Aorta (tissue), 5 donors: ENCODE data around the gene NFIA. TPM values are rescaled to one million over a fixed set of nuclear protein-coding genes. Genes with fewer than 3 reads are reported as not detected.

Source experiments
- ATAC-seq: fragments of 200-7000 bp; cut with Tn5 transposase; one replicate; pipeline ENCODE4 v1.9.1; 2022; ENCODE audit warnings: moderate library complexity; ENCODE audit not compliant: low FRiP score
- DNase-seq, 2 donors: peaks; one replicate each; pipeline ENCODE4 v3.0.0-alpha.2; 2020
- H3K27ac ChIP-seq, 2 donors: one replicate each; pipeline ENCODE4 v1.5.1; 2013; ENCODE audit warnings: low read length in 2 of 2, mild to moderate bottlenecking in 2 of 2, moderate library complexity in 2 of 2, control low read depth in 1 of 2, inconsistent platforms in 1 of 2, low read depth in 1 of 2
- H3K27me3 ChIP-seq, 2 donors: one replicate each; pipeline ENCODE4 v1.6.1; 2013; ENCODE audit warnings: control low read depth in 1 of 2, low read length in 1 of 2, mild to moderate bottlenecking in 1 of 2, moderate library complexity in 1 of 2; ENCODE audit not compliant: insufficient read depth in 2 of 2, control insufficient read depth in 1 of 2
- H3K36me3 ChIP-seq, 2 donors: one replicate each; pipeline ENCODE4 v1.6.1; 2013; ENCODE audit warnings: control low read depth in 1 of 2, low read length in 1 of 2, mild to moderate bottlenecking in 1 of 2; ENCODE audit not compliant: insufficient read depth in 2 of 2, control insufficient read depth in 1 of 2
- H3K4me1 ChIP-seq, 2 donors: one replicate each; pipeline ENCODE4 v1.6.1; 2013; ENCODE audit warnings: low read length in 2 of 2, control low read depth in 1 of 2, mild to moderate bottlenecking in 1 of 2, moderate library complexity in 1 of 2; ENCODE audit not compliant: insufficient read depth in 2 of 2, control insufficient read depth in 1 of 2
- H3K4me3 ChIP-seq, 2 donors: one replicate each; pipeline ENCODE4 v1.5.1; 2013; ENCODE audit warnings: low read length in 2 of 2, control low read depth in 1 of 2, mild to moderate bottlenecking in 1 of 2
- H3K9me3 ChIP-seq: one replicate; pipeline ENCODE4 v1.6.1; 2013; ENCODE audit warnings: mild to moderate bottlenecking, low read length; ENCODE audit not compliant: control insufficient read depth
- WGBS, 2 donors: extraction: QIAGEN DNeasy Blood & Tissue Kit; methylation state at CpG; one replicate each; pipeline ENCODE4 v1.1.7; 2013; 5-methylcytosine and 5-hydroxymethylcytosine counted together
- intact Hi-C, 2 donors: fragments of 100-400 bp; cut with DNase I; formaldehyde crosslinking; loops; one replicate each; pipeline versions ENCODE4 v1.14.2 to v1.15.0; 2022
- polyA plus RNA-seq, 2 donors: library from polyadenylated mRNA; stranded (reverse); fragments of 200-250 nt; gene quantifications; one replicate each; pipeline ENCODE4 v1.2.3, GENCODE V29; 2013
- total RNA-seq, 2 donors: library from RNA; stranded (reverse); fragmentation: NEBNext Ultra II Directional; extraction: Animal tissue kit (Norgen Biotek cat#: 25700); gene quantifications; one replicate each; pipeline ENCODE4 v1.2.1, GENCODE V29; 2021
- donor health status: healthy with polysubstance abuse.
- donor health status: Bipolar disorder and iron deficiency.
- donor health status: DM: no; HTN: no; CAD: no.
- donor health status: DM: no; HTN: no; CAD: no.
- donor health status: DM: yes; HTN: yes; CAD: no.

Gene NFIA
- total and polyA plus RNA-seq, 4 donors, result 15.3 to 221 (median 82.4) TPM

GRCh38 chr1:61259379-61260148, 177.2 kb downstream of the NFIA start:
- H3K27ac ChIP-seq, result no peak overlapping the region
- H3K36me3 ChIP-seq, result no peaks in the 10 kb centered on the region
- H3K9me3 ChIP-seq, result no peaks in the 10 kb centered on the region
- intact Hi-C loops, result loop anchor here in 1 of 2 donors (5.0 kb wide), 1 partner anchor 78 kb away; no protein-coding TSS in a partner anchor
- DNase-seq (no peak), ATAC-seq (peak; percentile 53)
- 44 to 47% methylated on average over 9 of the region's 9 CpGs for WGBS, 2 donors
- no peak overlapping the region for H3K4me3 ChIP-seq
- peaks cover 3 to 15% of the 10 kb centered on the region in 2 donors for H3K4me1 ChIP-seq
- H3K27me3 ChIP-seq, result no peaks in the 10 kb centered on the region

GRCh38 chr1:61260171-61260570, 177.8 kb downstream of the NFIA start:
- H3K27ac ChIP-seq, result no peak overlapping the region
- H3K27me3 ChIP-seq, result no peaks in the 10 kb centered on the region
- WGBS, 2 donors, result 70 to 78% methylated on average over 7 of the region's 7 CpGs
- ATAC-seq (peak; percentile 17), DNase-seq (no peak)
- no peaks in the 10 kb centered on the region for H3K36me3 ChIP-seq
- intact Hi-C loops, result no loop called here
- no peaks in the 10 kb centered on the region for H3K9me3 ChIP-seq
- H3K4me1 ChIP-seq, result peaks cover 3 to 15% of the 10 kb centered on the region in 2 donors
- no peak overlapping the region for H3K4me3 ChIP-seq

GRCh38 chr1:61261595-61261994, 179.2 kb downstream of the NFIA start:
- no peak overlapping the region for H3K27ac ChIP-seq
- no peaks in the 10 kb centered on the region for H3K36me3 ChIP-seq
- peak overlapping the region in 1 of 2 donors; percentile 8 for H3K4me3 ChIP-seq
- H3K9me3 ChIP-seq, result no peaks in the 10 kb centered on the region
- WGBS, 2 donors, result 6 to 8% methylated on average over 3 of the region's 3 CpGs
- DNase-seq (no peak), ATAC-seq (no peak)
- no peaks in the 10 kb centered on the region for H3K27me3 ChIP-seq
- peaks cover 4 to 13% of the 10 kb centered on the region in 2 donors for H3K4me1 ChIP-seq
- intact Hi-C loops, result no loop called here

- H3K27ac ChIP-seq, result no peak overlapping the region
- ATAC-seq, result no peak
- no peaks in the 10 kb centered on the region for H3K36me3 ChIP-seq
- H3K4me3 ChIP-seq, result no peak overlapping the region
- peaks cover 4 to 18% of the 10 kb centered on the region in 2 donors for H3K4me1 ChIP-seq
- H3K9me3 ChIP-seq, result no peaks in the 10 kb centered on the region
- WGBS, 2 donors, result 94 to 95% methylated on average over 16 of the region's 16 CpGs
- intact Hi-C loops, result no loop called here
- DNase-seq, result no peak
- no peaks in the 10 kb centered on the region for H3K27me3 ChIP-seq
These were observed 181.8 kb downstream of the NFIA start for GRCh38 chr1:61263905-61264824.

- Histone ChIP-seq H3K9me3 (no peaks in the 10 kb centered on the region), H3K4me3 (no peak overlapping the region), H3K27ac (no peak overlapping the region), H3K36me3 (no peaks in the 10 kb centered on the region), H3K4me1 (peaks cover 2 to 13% of the 10 kb centered on the region in 2 donors), H3K27me3 (no peaks in the 10 kb centered on the region)
- ATAC-seq (no peak), DNase-seq (no peak)
- intact Hi-C loops, result no loop called here
- WGBS, 2 donors, result 94 to 95% methylated on average over 4 of the region's 4 CpGs
These were observed 182.5 kb downstream of the NFIA start for GRCh38 chr1:61264825-61265242.

- no peak for ATAC-seq
- WGBS, 2 donors, result 89 to 90% methylated on average over 3 of the region's 3 CpGs
- Histone ChIP-seq H3K27me3 (no peaks in the 10 kb centered on the region), H3K27ac (no peak overlapping the region), H3K36me3 (no peaks in the 10 kb centered on the region), H3K9me3 (no peaks in the 10 kb centered on the region), H3K4me3 (no peak overlapping the region), H3K4me1 (peaks cover 2 to 13% of the 10 kb centered on the region in 2 donors)
- intact Hi-C loops, result no loop called here
- no peak for DNase-seq
These were observed 183.3 kb downstream of the NFIA start for GRCh38 chr1:61265665-61266064.

GRCh38 chr1:61266738-61267137, 184.4 kb downstream of the NFIA start:
- peaks cover 2 to 10% of the 10 kb centered on the region in 2 donors for H3K4me1 ChIP-seq
- no peak overlapping the region for H3K27ac ChIP-seq
- DNase-seq (no peak), ATAC-seq (no peak)
- no peaks in the 10 kb centered on the region for H3K9me3 ChIP-seq
- intact Hi-C loops, result no loop called here
- no peak overlapping the region for H3K4me3 ChIP-seq
- H3K36me3 ChIP-seq, result no peaks in the 10 kb centered on the region
- H3K27me3 ChIP-seq, result no peaks in the 10 kb centered on the region

GRCh38 chr1:61268546-61269240, 186.3 kb downstream of the NFIA start:
- 66 to 70% methylated on average over 9 of the region's 9 CpGs for WGBS, 2 donors
- H3K36me3 ChIP-seq, result no peaks in the 10 kb centered on the region
- H3K27ac ChIP-seq, result no peak overlapping the region
- intact Hi-C loops, result no loop called here
- DNase-seq (no peak), ATAC-seq (no peak)
- no peaks in the 10 kb centered on the region for H3K9me3 ChIP-seq
- peaks cover 7 to 8% of the 10 kb centered on the region in 2 donors for H3K4me1 ChIP-seq
- no peaks in the 10 kb centered on the region for H3K27me3 ChIP-seq
- no peak overlapping the region for H3K4me3 ChIP-seq
